CD8-positive, alpha-beta memory T cell (primary cell): Measurements from ENCODE around the gene GSTM1. TPM values are rescaled to one million over a fixed set of nuclear protein-coding genes. Genes with fewer than 3 reads are reported as not detected.

Source experiments
- CTCF ChIA-PET: fragments of 350-600 bp; sonication (Branson Sonifier 250); formaldehyde crosslinking; loops from one replicate; lab custom pipeline; 2021; ENCODE audit warnings: antibody characterized with exemption; lab: Charles Lee
- POLR2A ChIA-PET: fragments of 350-600 bp; sonication (Branson Sonifier 250); formaldehyde crosslinking; loops from one replicate; lab custom pipeline; 2021; ENCODE audit warnings: antibody characterized with exemption; lab: Charles Lee
- DNase-seq, 5 donors: peaks; one replicate each; pipeline versions ENCODE4 v3.0.0 to v3.0.0-alpha.2; 2020 to 2022; ENCODE audit warnings: mixed read lengths in 1 of 5
- H3K27ac ChIP-seq: one replicate; pipeline ENCODE4 v1.7.0; 2013; ENCODE audit warnings: low read depth, mild to moderate bottlenecking, low read length, moderate library complexity
- H3K27me3 ChIP-seq: 2 replicates; pipeline ENCODE4 v1.7.0; 2013; ENCODE audit warnings: low read length, mild to moderate bottlenecking; ENCODE audit not compliant: insufficient read depth, poor library complexity, severe bottlenecking
- H3K36me3 ChIP-seq: 2 replicates; pipeline ENCODE4 v1.7.0; 2013; ENCODE audit warnings: mild to moderate bottlenecking, low read length, moderate library complexity; ENCODE audit not compliant: insufficient read depth
- H3K4me1 ChIP-seq: 2 replicates; pipeline ENCODE4 v1.7.0; 2013; ENCODE audit warnings: mild to moderate bottlenecking, low read length, moderate library complexity; ENCODE audit not compliant: insufficient read depth
- H3K4me3 ChIP-seq: 2 replicates; pipeline ENCODE4 v1.7.0; 2013; ENCODE audit warnings: mild to moderate bottlenecking, low read length
- H3K9me3 ChIP-seq: 2 replicates; pipeline ENCODE4 v1.7.0; 2013; ENCODE audit warnings: mild to moderate bottlenecking, low read length
- H3K27ac Mint-ChIP-seq, 8 donors: one replicate each; pipeline ENCODE4 v1.8.0; 2020 to 2021; ENCODE audit warnings: mixed read lengths in 8 of 8, mild to moderate bottlenecking in 6 of 8, inconsistent platforms in 3 of 8, moderate library complexity in 3 of 8
- H3K27me3 Mint-ChIP-seq, 2 donors: one replicate each; pipeline ENCODE4 v1.8.0; 2020 to 2021; ENCODE audit warnings: mixed read lengths in 2 of 2, mild to moderate bottlenecking in 1 of 2, moderate library complexity in 1 of 2
- H3K36me3 Mint-ChIP-seq, 3 donors: one replicate each; pipeline ENCODE4 v1.8.0; 2020 to 2021; ENCODE audit warnings: mixed read lengths in 3 of 3, inconsistent platforms in 1 of 3, mild to moderate bottlenecking in 1 of 3
- H3K4me1 Mint-ChIP-seq, 3 donors: one replicate each; pipeline ENCODE4 v1.8.0; 2020 to 2021; ENCODE audit warnings: mixed read lengths in 3 of 3, inconsistent platforms in 1 of 3, mild to moderate bottlenecking in 1 of 3
- H3K4me3 Mint-ChIP-seq, 7 donors: one replicate each; pipeline ENCODE4 v1.8.0; 2020 to 2021; ENCODE audit warnings: mixed read lengths in 7 of 7, mild to moderate bottlenecking in 6 of 7, moderate library complexity in 4 of 7, inconsistent platforms in 2 of 7
- H3K9me3 Mint-ChIP-seq, 5 donors: one replicate each; pipeline ENCODE4 v1.8.0; 2020 to 2022; ENCODE audit warnings: mixed read lengths in 5 of 5, mild to moderate bottlenecking in 3 of 5, moderate library complexity in 2 of 5, inconsistent platforms in 1 of 5
- polyA plus RNA-seq: library from polyadenylated mRNA; unstranded; fragments of 300-500 nt; fragmentation: Illumina TruSeq; gene quantifications from one replicate; pipeline ENCODE4 v1.2.3, GENCODE V29; 2021
- total RNA-seq, 2 experiments: library from RNA; stranded (reverse); gene quantifications; one replicate each; pipeline ENCODE4 v1.2.3, GENCODE V29; 2021

GSTM1 gene
- total and polyA plus RNA-seq, 3 experiments from 2014 or later = not detected

DNA sequence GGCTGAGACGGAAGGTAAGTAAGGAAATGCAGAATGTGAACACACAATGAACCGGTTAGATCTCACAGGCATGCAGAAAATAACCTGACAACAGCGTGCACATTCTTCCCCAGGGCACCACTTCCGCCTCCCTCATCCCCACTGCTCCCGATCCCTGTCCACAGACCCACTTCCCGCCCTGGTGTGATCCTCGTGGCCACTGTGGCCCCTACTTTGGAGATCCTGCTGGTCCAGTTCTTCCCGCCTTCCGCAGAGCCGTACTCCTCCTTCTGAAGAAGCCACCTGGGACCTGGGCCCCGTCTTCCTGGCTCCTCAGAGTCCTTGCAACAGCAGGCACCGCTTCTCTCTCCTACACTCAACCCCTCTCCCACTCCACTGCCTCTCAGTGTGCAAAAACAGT is 33.1 kb upstream of the GSTM1 start:
- Mint-ChIP-seq H3K27ac (peak overlapping the region in 1 of 8 donors; percentile 64), H3K9me3 (no peaks in the 10 kb centered on the region), H3K36me3 (peaks cover 0 to 4% (median 0%) of the 10 kb centered on the region in 3 donors), H3K4me1 (peaks cover 12 to 18% (median 14%) of the 10 kb centered on the region in 3 donors), H3K27me3 (peaks cover 12 to 29% of the 10 kb centered on the region in 2 donors), H3K4me3 (peak overlapping the region in 6 of 7 donors; percentile 10 to 91 (median 70))
- Histone ChIP-seq H3K27ac (no peak overlapping the region), H3K36me3 (no peaks in the 10 kb centered on the region), H3K4me3 (no peak overlapping the region), H3K9me3 (no peaks in the 10 kb centered on the region), H3K27me3 (no peaks in the 10 kb centered on the region), H3K4me1 (peaks cover 8% of the 10 kb centered on the region)
- no peak for DNase-seq
- POLR2A ChIA-PET = no interaction called here
- CTCF ChIA-PET = no interaction called here

DNA sequence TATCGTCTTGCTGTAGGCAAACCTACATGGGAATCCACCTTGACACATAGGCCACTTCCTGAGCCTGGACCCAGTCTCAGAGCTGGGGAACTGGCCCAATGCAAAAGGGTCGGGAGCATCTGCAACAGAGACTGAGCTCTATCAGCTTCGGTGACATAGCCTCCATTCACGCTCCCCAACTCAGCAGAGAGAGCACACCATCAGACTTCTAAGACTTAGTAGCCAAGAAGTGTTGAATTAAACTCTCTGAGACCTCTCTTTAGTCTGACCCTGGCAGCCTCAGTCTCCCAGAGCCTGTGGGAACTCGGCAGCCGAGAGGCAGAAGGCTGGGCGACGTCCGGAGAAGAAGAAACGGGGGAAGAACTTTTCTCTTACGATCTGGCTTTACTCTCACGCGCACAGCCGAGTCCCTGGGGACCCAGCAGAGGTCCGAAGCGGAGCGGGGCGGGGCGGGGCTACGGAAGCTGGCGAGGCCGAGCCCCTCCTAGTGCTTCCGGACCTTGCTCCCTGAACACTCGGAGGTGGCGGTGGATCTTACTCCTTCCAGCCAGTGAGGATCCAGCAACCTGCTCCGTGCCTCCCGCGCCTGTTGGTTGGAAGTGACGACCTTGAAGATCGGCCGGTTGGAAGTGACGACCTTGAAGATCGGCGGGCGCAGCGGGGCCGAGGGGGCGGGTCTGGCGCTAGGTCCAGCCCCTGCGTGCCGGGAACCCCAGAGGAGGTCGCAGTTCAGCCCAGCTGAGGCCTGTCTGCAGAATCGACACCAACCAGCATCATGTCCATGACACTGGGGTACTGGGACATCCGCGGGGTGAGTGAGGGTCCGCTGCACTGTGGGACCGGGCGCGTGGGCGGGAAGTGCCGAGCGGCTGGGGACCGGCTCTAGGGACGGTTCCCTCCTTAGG is 31.8 kb upstream of the GSTM1 start, which contains the start of gene GSTM4:
Gene GSTM4 (plus strand): TSS at position 485 of the 905 bp plus-strand sequence. CDS start 291 bp downstream, at position 776.
- ChIA-PET CTCF (interaction anchor here (1.2 to 2.5 kb wide), 3 partner anchors 15 to 329 kb away, joined by 3 to 19 read pairs (median 3); partner anchors contain the start of gene AHCYL1), POLR2A (no interaction called here)
- peaks cover 9 to 20% of the 10 kb centered on the region in 2 donors for H3K27me3 Mint-ChIP-seq
- peak within 1 kb of the TSS; percentile 87 to 97 (median 93) for H3K4me3 Mint-ChIP-seq
- peak within 1 kb of the TSS; percentile 38 to 94 (median 90) for H3K27ac Mint-ChIP-seq
- peaks cover 0 to 4% (median 0%) of the 10 kb centered on the region in 3 donors for H3K36me3 Mint-ChIP-seq
- no peaks in the 10 kb centered on the region for H3K9me3 Mint-ChIP-seq
- H3K36me3 ChIP-seq = no peaks in the 10 kb centered on the region
- H3K4me1 Mint-ChIP-seq = peaks cover 12 to 18% (median 14%) of the 10 kb centered on the region in 3 donors
- no peaks in the 10 kb centered on the region for H3K27me3 ChIP-seq
- H3K27ac ChIP-seq = peak within 1 kb of the TSS; percentile 61
- DNase-seq = peak; percentile 36 to 65 (median 48)
- H3K4me3 ChIP-seq = peak within 1 kb of the TSS; percentile 72
- no peaks in the 10 kb centered on the region for H3K9me3 ChIP-seq
- H3K4me1 ChIP-seq = peaks cover 8% of the 10 kb centered on the region

DNA sequence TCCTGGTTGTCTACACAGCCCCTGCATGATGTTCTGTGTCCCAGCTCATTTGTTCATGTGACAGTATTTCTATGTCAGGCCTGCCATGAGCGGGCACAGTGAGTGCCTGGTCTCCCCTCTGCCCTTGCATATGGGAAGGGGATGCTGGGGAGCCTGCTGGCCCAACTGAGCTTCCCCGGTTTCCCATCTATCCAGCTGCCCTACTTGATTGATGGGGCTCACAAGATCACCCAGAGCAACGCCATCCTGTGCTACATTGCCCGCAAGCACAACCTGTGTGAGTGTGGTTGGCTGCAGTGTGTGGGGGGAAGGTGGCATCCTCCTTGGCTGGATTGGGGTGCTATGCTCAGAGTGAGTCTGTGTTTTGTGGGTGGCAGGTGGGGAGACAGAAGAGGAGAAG is 30.2 kb upstream of the GSTM1 start:
- H3K27me3 ChIP-seq = no peaks in the 10 kb centered on the region

DNA sequence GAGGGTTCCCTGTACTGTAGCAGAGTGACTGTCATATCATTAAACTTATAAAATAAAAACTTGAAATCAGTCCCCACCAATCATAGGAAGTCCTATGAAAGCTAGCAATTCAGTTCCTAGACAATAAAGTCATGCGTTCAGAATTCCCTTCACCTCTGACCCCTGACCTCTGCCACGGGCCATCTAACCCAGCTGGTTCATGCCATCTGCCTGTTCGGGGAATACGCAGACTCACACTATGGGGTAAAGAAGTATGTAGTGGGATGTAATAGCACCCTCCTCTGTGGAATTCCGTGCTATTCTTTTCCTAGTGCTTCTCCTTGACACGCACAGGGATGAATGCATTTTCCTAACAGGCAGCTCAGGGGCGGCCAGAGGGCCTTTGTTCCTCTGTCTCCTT is 29.6 kb upstream of the GSTM1 start:
- H3K36me3 Mint-ChIP-seq = peaks cover 0 to 4% (median 0%) of the 10 kb centered on the region in 3 donors
- H3K4me1 ChIP-seq = peaks cover 8% of the 10 kb centered on the region
- H3K27me3 ChIP-seq = no peaks in the 10 kb centered on the region
- no peak overlapping the region for H3K27ac Mint-ChIP-seq
- no peaks in the 10 kb centered on the region for H3K9me3 Mint-ChIP-seq
- no peak for DNase-seq
- ChIA-PET POLR2A (no interaction called here), CTCF (interaction anchor here (0.9 to 1.3 kb wide), 2 partner anchors 18 to 47 kb away, joined by 3 to 7 read pairs; no protein-coding TSS in a partner anchor)
- H3K9me3 ChIP-seq = no peaks in the 10 kb centered on the region
- H3K36me3 ChIP-seq = no peaks in the 10 kb centered on the region
- H3K4me1 Mint-ChIP-seq = peaks cover 12 to 18% (median 14%) of the 10 kb centered on the region in 3 donors
- no peak overlapping the region for H3K4me3 ChIP-seq
- H3K4me3 Mint-ChIP-seq = peak overlapping the region in 6 of 7 donors; percentile 4 to 78 (median 41)
- H3K27me3 Mint-ChIP-seq = peaks cover 7 to 10% of the 10 kb centered on the region in 2 donors
- no peak overlapping the region for H3K27ac ChIP-seq

More for the DNA sequence above, 30.2 kb upstream of the GSTM1 start:
- Mint-ChIP-seq H3K4me1 (peaks cover 12 to 18% (median 14%) of the 10 kb centered on the region in 3 donors), H3K4me3 (peak overlapping the region; percentile 4 to 97 (median 72)), H3K36me3 (peaks cover 0 to 4% (median 0%) of the 10 kb centered on the region in 3 donors), H3K9me3 (no peaks in the 10 kb centered on the region), H3K27me3 (peaks cover 7 to 13% of the 10 kb centered on the region in 2 donors), H3K27ac (no peak overlapping the region)
- H3K9me3 ChIP-seq = no peaks in the 10 kb centered on the region
- POLR2A ChIA-PET = no interaction called here
- H3K36me3 ChIP-seq = no peaks in the 10 kb centered on the region
- DNase-seq = no peak
- H3K4me3 ChIP-seq = no peak overlapping the region
- CTCF ChIA-PET = interaction anchor here (0.9 to 2.5 kb wide), 2 partner anchors 17 to 47 kb away, joined by 3 to 19 read pairs; no protein-coding TSS in a partner anchor
- no peak overlapping the region for H3K27ac ChIP-seq
- peaks cover 8% of the 10 kb centered on the region for H3K4me1 ChIP-seq

DNA sequence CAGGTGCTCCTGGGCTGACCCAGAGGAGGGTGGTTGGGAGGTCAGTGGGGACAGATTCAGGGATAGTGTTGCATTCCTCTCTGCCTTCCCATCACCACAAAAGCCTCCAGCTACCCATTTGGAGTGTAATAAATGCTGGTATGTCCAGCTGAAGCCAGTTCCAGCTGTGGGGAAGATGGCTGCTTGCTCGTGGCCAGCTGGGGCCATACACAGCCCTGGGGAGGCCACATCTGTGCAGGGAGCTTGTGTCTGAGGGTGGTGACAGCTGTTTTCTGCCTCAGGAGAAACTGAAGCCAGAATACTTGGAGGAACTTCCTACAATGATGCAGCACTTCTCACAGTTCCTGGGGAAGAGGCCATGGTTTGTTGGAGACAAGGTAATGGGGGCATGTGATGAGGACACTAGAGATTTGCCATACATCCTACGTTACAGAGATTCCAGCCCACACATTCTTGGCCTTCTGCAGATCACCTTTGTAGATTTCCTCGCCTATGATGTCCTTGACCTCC is 29.0 kb upstream of the GSTM1 start:
- Histone ChIP-seq H3K4me1 (peaks cover 8% of the 10 kb centered on the region), H3K27ac (no peak overlapping the region), H3K9me3 (no peaks in the 10 kb centered on the region), H3K36me3 (no peaks in the 10 kb centered on the region), H3K27me3 (no peaks in the 10 kb centered on the region), H3K4me3 (no peak overlapping the region)
- Mint-ChIP-seq H3K27me3 (peaks cover 3 to 4% of the 10 kb centered on the region in 2 donors), H3K4me1 (peaks cover 12 to 18% (median 14%) of the 10 kb centered on the region in 3 donors), H3K36me3 (peaks cover 0 to 4% (median 0%) of the 10 kb centered on the region in 3 donors), H3K9me3 (no peaks in the 10 kb centered on the region), H3K4me3 (peak overlapping the region in 2 of 7 donors; percentile 8 to 78), H3K27ac (peak overlapping the region in 1 of 8 donors; percentile 23)
- ChIA-PET CTCF (interaction anchor here (0.9 to 1.3 kb wide), 3 partner anchors 18 to 326 kb away, joined by 3 to 7 read pairs (median 3); partner anchors contain the start of gene AHCYL1), POLR2A (no interaction called here)
- no peak for DNase-seq

DNA sequence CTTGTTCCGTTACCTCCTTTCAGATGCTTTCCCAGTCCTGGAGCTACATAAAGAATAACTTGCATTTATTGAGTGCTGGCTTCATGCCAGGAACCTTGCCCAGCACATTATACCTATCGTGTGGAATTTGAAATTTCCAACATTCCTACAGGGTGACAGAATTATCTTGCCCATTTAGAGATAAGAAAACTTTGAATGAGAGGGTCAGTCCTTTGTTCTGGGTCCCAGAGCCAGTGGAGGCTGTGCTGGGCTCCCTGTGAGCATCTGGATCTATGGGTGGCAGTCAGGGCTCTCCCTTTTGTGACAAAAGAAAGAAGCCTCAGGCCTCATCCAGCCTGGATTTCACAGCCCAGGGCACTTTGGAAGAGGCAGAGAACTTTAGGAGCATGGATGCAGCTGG is 28.5 kb upstream of the GSTM1 start:
- Mint-ChIP-seq H3K9me3 (no peaks in the 10 kb centered on the region), H3K4me3 (peak overlapping the region in 1 of 7 donors; percentile 78), H3K4me1 (peaks cover 12 to 18% (median 14%) of the 10 kb centered on the region in 3 donors), H3K36me3 (peaks cover 0 to 4% (median 0%) of the 10 kb centered on the region in 3 donors), H3K27ac (peak overlapping the region in 1 of 8 donors; percentile 27), H3K27me3 (peaks cover 2 to 3% of the 10 kb centered on the region in 2 donors)
- H3K36me3 ChIP-seq = no peaks in the 10 kb centered on the region
- H3K4me1 ChIP-seq = peaks cover 8% of the 10 kb centered on the region
- H3K4me3 ChIP-seq = no peak overlapping the region
- H3K27ac ChIP-seq = no peak overlapping the region
- ChIA-PET CTCF (interaction anchor here (1.2 to 1.3 kb wide), 2 partner anchors 19 to 325 kb away, joined by 3 to 7 read pairs; partner anchors contain the start of gene AHCYL1), POLR2A (no interaction called here)
- no peaks in the 10 kb centered on the region for H3K27me3 ChIP-seq
- H3K9me3 ChIP-seq = no peaks in the 10 kb centered on the region
- DNase-seq = no peak

DNA sequence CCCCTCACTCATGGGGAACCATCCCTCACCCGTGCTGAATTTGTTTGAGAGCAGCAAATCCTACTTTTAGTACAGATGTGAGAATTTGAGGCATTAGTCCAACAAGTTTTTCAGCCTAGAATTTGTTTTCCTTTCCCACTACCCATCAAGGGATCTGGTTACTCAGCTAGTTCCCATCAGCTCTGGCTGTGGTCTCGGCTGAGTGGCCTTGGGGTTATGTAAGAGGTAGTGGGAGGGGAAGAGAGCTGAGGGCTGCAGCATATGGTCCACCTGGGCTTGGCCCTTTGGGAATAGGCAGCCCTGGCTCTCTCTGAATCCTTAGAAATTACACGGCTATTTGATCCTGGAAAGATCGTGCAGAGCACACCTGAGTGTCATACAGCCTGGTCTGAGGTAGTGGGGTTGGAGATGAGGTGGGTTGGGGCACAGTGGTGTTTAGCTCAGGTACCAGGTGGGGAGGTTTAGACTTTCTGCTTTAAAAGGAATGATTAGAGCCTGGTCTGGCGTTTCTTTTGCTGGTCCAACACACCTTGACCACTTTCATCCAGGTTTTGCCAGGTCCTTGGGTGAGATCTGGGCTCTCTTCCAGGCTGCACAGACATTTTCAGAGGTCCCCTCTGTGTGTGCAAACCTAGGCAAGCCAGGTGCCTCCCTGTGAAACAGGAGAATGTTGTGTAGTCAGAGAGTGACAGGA is 27.5 kb upstream of the GSTM1 start:
- peak overlapping the region in 1 of 7 donors; percentile 37 for H3K4me3 Mint-ChIP-seq
- H3K27me3 ChIP-seq = no peaks in the 10 kb centered on the region
- H3K36me3 ChIP-seq = no peaks in the 10 kb centered on the region
- peaks cover 0 to 4% (median 0%) of the 10 kb centered on the region in 3 donors for H3K36me3 Mint-ChIP-seq
- DNase-seq = no peak
- H3K4me1 Mint-ChIP-seq = peaks cover 8 to 14% (median 11%) of the 10 kb centered on the region in 3 donors
- H3K9me3 Mint-ChIP-seq = no peaks in the 10 kb centered on the region
- peaks cover 6% of the 10 kb centered on the region for H3K4me1 ChIP-seq
- H3K27me3 Mint-ChIP-seq = peaks cover 0 to 3% of the 10 kb centered on the region in 2 donors
- H3K27ac Mint-ChIP-seq = peak overlapping the region in 2 of 8 donors; percentile 3 to 66
- H3K9me3 ChIP-seq = no peaks in the 10 kb centered on the region
- CTCF ChIA-PET = interaction anchor here (1.2 to 1.3 kb wide), 2 partner anchors 20 to 324 kb away, joined by 3 read pairs; partner anchors contain the start of gene AHCYL1
- H3K27ac ChIP-seq = no peak overlapping the region
- POLR2A ChIA-PET = no interaction called here
- H3K4me3 ChIP-seq = no peak overlapping the region
